Gastrocnemius medialis (tissue), 4 donors: ENCODE results near the gene ABHD13. TPM values are rescaled to one million over a fixed set of nuclear protein-coding genes. Genes with fewer than 3 reads are reported as not detected.

ENCODE experiments used
- ATAC-seq, 2 donors: fragments of 150-250 bp; one replicate each; pipeline ENCODE4 v1.9.1; 2016
- DNase-seq, 2 donors: peaks; one replicate each; pipeline ENCODE4 v3.0.0-alpha.2; 2019
- H3K27ac ChIP-seq, 4 donors: fragments of 200-600 bp; sonication (generic); 1 replicate in 1 of 4; 2 replicates in 3 of 4; pipeline ENCODE4 v1.5.1; 2016 to 2018; ENCODE audit warnings: mild to moderate bottlenecking in 2 of 4, moderate library complexity in 1 of 4
- H3K27me3 ChIP-seq, 3 donors: fragments of 200-600 bp; sonication (generic) in 2 of 3; 1 replicate in 1 of 3; 2 replicates in 2 of 3; pipeline versions ENCODE4 v1.5.1 to v1.6.0; 2016 to 2019; ENCODE audit warnings: mild to moderate bottlenecking in 1 of 3, moderate library complexity in 1 of 3
- H3K36me3 ChIP-seq, 2 donors: fragments of 200-600 bp; sonication (generic) in 1 of 2; one replicate each; pipeline ENCODE4 v1.5.1; 2017 to 2018
- H3K4me1 ChIP-seq, 2 donors: fragments of 200-600 bp; sonication (generic) in 1 of 2; one replicate each; pipeline ENCODE4 v1.5.1; 2016 to 2017; ENCODE audit warnings: mild to moderate bottlenecking in 2 of 2
- H3K4me3 ChIP-seq, 4 donors: fragments of 200-600 bp; sonication (generic) in 3 of 4; 1 replicate in 1 of 4; 2 replicates in 3 of 4; pipeline ENCODE4 v1.5.1; 2016 to 2019; ENCODE audit warnings: mild to moderate bottlenecking in 2 of 4
- H3K9me3 ChIP-seq, 3 donors: fragments of 200-600 bp; sonication (generic) in 2 of 3; 1 replicate in 1 of 3; 2 replicates in 2 of 3; pipeline ENCODE4 v1.5.1; 2016 to 2019
- CTCF ChIP-seq, 5 experiments: fragments of 450-650 bp in 3 of 5; fragments of 200-600 bp in 2 of 5; sonication (generic) in 2 of 5; IDR thresholded peaks in 4 of 5; conservative IDR thresholded peaks in 1 of 5; 1 replicate in 4 of 5; 2 replicates in 1 of 5; pipeline ENCODE4 v1.5.1; 2016 to 2019; ENCODE audit warnings: antibody characterized with exemption in 5 of 5, mild to moderate bottlenecking in 3 of 5, moderate library complexity in 3 of 5
- POLR2A ChIP-seq, 2 donors: fragments of 450-650 bp; IDR thresholded peaks; one replicate each; pipeline ENCODE4 v1.6.1; 2017; ENCODE audit warnings: antibody characterized with exemption in 2 of 2, mild to moderate bottlenecking in 2 of 2, moderate library complexity in 2 of 2
- in situ Hi-C, 4 donors: fragments of 200-750 bp; cut with MboI; loops; one replicate each; pipeline versions ENCODE4 v1.15.0 to v1.8.0; 2017; ENCODE audit warnings: low sequenced_read_pairs in 4 of 4
- intact Hi-C: fragments of 100-400 bp; cut with DNase I; formaldehyde crosslinking; loops from one replicate; pipeline ENCODE4 v1.15.1; 2023; ENCODE audit warnings: low total_unique reads
- total RNA-seq, 4 donors: library from RNA; depleted of rRNA; stranded (reverse); fragments of >200 nt; gene quantifications; one replicate each; pipeline versions ENCODE4 v1.1.0 to v1.2.3, GENCODE V29; 2016

ABHD13 gene
- total RNA-seq, 4 donors from 2014 or later: 4.8 to 15.5 (median 6.9) TPM

- ATAC-seq (no peak), DNase-seq (no peak)
- Histone ChIP-seq H3K36me3 (no peaks in the 10 kb centered on the region), H3K9me3 (no peaks in the 10 kb centered on the region), H3K27ac (no peak overlapping the region), H3K4me1 (peaks cover 11 to 17% of the 10 kb centered on the region in 2 donors), H3K4me3 (no peak overlapping the region), H3K27me3 (no peaks in the 10 kb centered on the region)
- intact Hi-C loops: no loop called here
- TF ChIP-seq POLR2A (IDR thresholded peaks at IDR 0.05) (no peak), CTCF (IDR thresholded peaks at IDR 0.05 in 4 of 5, conservative IDR thresholded peaks at IDR 0.05 in 1 of 5) (no peak)
- in situ Hi-C loops: no loop called here
Observed at GRCh38 chr13:108274718-108275117, 56.5 kb downstream of the ABHD13 start.

GRCh38 chr13:108276060-108276459 lies 57.9 kb downstream of the ABHD13 start:
- TF ChIP-seq CTCF (IDR thresholded peaks at IDR 0.05 in 4 of 5, conservative IDR thresholded peaks at IDR 0.05 in 1 of 5) (no peak), POLR2A (IDR thresholded peaks at IDR 0.05) (no peak)
- H3K4me1 ChIP-seq: peaks cover 9 to 11% of the 10 kb centered on the region in 2 donors
- H3K4me3 ChIP-seq: no peak overlapping the region
- in situ Hi-C loops (no loop called here), intact Hi-C loops (no loop called here)
- H3K27me3 ChIP-seq: no peaks in the 10 kb centered on the region
- no peaks in the 10 kb centered on the region for H3K9me3 ChIP-seq
- DNase-seq: peak in 1 of 2 donors; percentile 21
- H3K36me3 ChIP-seq: no peaks in the 10 kb centered on the region
- ATAC-seq: peak; percentile 26 to 30
- no peak overlapping the region for H3K27ac ChIP-seq

- H3K27ac ChIP-seq: no peak overlapping the region
- intact Hi-C loops (no loop called here), in situ Hi-C loops (no loop called here)
- H3K27me3 ChIP-seq: no peaks in the 10 kb centered on the region
- H3K36me3 ChIP-seq: no peaks in the 10 kb centered on the region
- TF ChIP-seq CTCF (IDR thresholded peaks at IDR 0.05 in 4 of 5, conservative IDR thresholded peaks at IDR 0.05 in 1 of 5) (no peak), POLR2A (IDR thresholded peaks at IDR 0.05) (no peak)
- H3K9me3 ChIP-seq: no peaks in the 10 kb centered on the region
- peaks cover 9 to 11% of the 10 kb centered on the region in 2 donors for H3K4me1 ChIP-seq
- H3K4me3 ChIP-seq: no peak overlapping the region
- ATAC-seq: no peak
- DNase-seq: no peak
Observed at GRCh38 chr13:108278466-108278865, 60.3 kb downstream of the ABHD13 start.

- DNase-seq: no peak
- H3K4me3 ChIP-seq: no peak overlapping the region
- in situ Hi-C loops: no loop called here
- no peaks in the 10 kb centered on the region for H3K9me3 ChIP-seq
- no peak for ATAC-seq
- intact Hi-C loops: no loop called here
- H3K27me3 ChIP-seq: no peaks in the 10 kb centered on the region
- H3K27ac ChIP-seq: no peak overlapping the region
- H3K36me3 ChIP-seq: no peaks in the 10 kb centered on the region
- peaks cover under 1% of the 10 kb centered on the region in 2 donors for H3K4me1 ChIP-seq
- TF ChIP-seq POLR2A (IDR thresholded peaks at IDR 0.05) (no peak), CTCF (IDR thresholded peaks at IDR 0.05 in 4 of 5, conservative IDR thresholded peaks at IDR 0.05 in 1 of 5) (no peak)
Observed at GRCh38 chr13:108281901-108282300, 63.7 kb downstream of the ABHD13 start.

DNA sequence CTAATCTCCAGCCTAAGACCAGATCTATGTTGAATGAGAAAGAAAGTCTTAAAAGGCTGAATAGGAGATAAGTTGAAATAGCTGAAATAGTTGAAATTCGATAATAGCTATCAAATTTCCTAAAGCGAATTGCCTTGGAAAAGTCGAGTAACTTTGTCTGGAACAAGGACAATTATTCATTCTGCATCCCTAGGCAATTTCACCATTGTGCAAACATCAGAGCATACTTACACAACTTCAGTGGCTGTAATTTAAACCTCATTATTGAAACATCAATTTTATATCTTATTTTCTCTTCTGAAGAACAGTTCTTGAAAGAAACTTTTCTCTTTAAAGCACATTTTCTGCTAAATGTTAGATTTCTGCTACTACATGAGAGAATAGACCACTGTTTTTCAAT lies 64.9 kb downstream of the ABHD13 start:
- H3K4me1 ChIP-seq: no peaks in the 10 kb centered on the region
- no peaks in the 10 kb centered on the region for H3K27me3 ChIP-seq
- DNase-seq (no peak), ATAC-seq (no peak)
- H3K27ac ChIP-seq: no peak overlapping the region
- intact Hi-C loops: no loop called here
- H3K4me3 ChIP-seq: no peak overlapping the region
- TF ChIP-seq POLR2A (IDR thresholded peaks at IDR 0.05): no peak
- no peak for TF ChIP-seq CTCF (IDR thresholded peaks at IDR 0.05 in 4 of 5, conservative IDR thresholded peaks at IDR 0.05 in 1 of 5)
- H3K9me3 ChIP-seq: no peaks in the 10 kb centered on the region
- in situ Hi-C loops: no loop called here
- H3K36me3 ChIP-seq: no peaks in the 10 kb centered on the region
